ENCODE results near the gene NRP1. TPM values are rescaled to one million over a fixed set of nuclear protein-coding genes. Genes with fewer than 3 reads are reported as not detected.

NRP1 gene
- total RNA-seq, 4 donors from 2014 or later = 8.2 to 24.6 (median 18.7) TPM

GRCh38 chr10:33237736-33238624 lies 96.5 kb downstream of the NRP1 start:
- no peak for DNase-seq (ENCODE audit: low spot score in 2 of 2)
- WGBS, 2 donors = 86 to 92% methylated on average over 8 of the region's 8 CpGs
- no peak overlapping the region for H3K4me3 ChIP-seq (ENCODE audit: low read depth, poor library complexity, severe bottlenecking)
- no peak for TF ChIP-seq POLR2A (IDR thresholded peaks at IDR 0.05)
- TF ChIP-seq, protein P1, sequence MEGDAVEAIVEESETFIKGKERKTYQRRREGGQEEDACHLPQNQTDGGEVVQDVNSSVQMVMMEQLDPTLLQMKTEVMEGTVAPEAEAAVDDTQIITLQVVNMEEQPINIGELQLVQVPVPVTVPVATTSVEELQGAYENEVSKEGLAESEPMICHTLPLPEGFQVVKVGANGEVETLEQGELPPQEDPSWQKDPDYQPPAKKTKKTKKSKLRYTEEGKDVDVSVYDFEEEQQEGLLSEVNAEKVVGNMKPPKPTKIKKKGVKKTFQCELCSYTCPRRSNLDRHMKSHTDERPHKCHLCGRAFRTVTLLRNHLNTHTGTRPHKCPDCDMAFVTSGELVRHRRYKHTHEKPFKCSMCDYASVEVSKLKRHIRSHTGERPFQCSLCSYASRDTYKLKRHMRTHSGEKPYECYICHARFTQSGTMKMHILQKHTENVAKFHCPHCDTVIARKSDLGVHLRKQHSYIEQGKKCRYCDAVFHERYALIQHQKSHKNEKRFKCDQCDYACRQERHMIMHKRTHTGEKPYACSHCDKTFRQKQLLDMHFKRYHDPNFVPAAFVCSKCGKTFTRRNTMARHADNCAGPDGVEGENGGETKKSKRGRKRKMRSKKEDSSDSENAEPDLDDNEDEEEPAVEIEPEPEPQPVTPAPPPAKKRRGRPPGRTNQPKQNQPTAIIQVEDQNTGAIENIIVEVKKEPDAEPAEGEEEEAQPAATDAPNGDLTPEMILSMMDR (IDR thresholded peaks at IDR 0.05) = no peak
- intact Hi-C loops (cut with DNase I; ENCODE audit: low total_unique reads) = no loop called here

GRCh38 chr10:33236916-33237315 lies 97.6 kb downstream of the NRP1 start:
- WGBS, 2 donors = 91 to 95% methylated on average over 6 of the region's 6 CpGs
- TF ChIP-seq, protein P1 (IDR thresholded peaks at IDR 0.05) = no peak
- intact Hi-C loops (cut with DNase I; ENCODE audit: low total_unique reads) = no loop called here
- DNase-seq (ENCODE audit: low spot score in 2 of 2) = no peak
- no peak overlapping the region for H3K4me3 ChIP-seq (ENCODE audit: low read depth, poor library complexity, severe bottlenecking)

DNA sequence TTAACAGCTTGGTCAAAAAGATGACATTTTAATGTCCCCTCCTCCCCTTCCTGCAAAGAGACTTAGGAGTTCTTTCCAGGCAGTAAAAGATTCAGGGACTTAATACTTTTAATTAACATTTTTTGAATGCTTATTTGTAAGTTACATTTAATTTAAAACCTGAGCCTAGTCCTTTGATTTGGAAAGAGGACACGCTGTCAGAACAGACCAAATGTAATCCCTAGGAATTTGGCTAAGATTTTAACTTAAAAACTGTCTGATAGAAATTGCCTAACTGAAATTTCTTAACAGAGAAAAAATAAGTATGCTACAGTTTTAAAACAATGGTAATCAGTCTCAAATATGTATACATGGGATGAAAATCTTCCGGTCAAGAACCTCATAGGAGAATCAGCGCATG lies 98.5 kb downstream of the NRP1 start:
- no peak overlapping the region for H3K4me3 ChIP-seq (ENCODE audit: low read depth, poor library complexity, severe bottlenecking)
- intact Hi-C loops (cut with DNase I; ENCODE audit: low total_unique reads) = no loop called here
- no peak for DNase-seq (ENCODE audit: low spot score in 2 of 2)
- 91 to 93% methylated on average over 3 of the region's 3 CpGs for WGBS, 2 donors
- no peak for TF ChIP-seq POLR2A (IDR thresholded peaks at IDR 0.05)
- TF ChIP-seq, protein P1 (IDR thresholded peaks at IDR 0.05) = no peak

DNA sequence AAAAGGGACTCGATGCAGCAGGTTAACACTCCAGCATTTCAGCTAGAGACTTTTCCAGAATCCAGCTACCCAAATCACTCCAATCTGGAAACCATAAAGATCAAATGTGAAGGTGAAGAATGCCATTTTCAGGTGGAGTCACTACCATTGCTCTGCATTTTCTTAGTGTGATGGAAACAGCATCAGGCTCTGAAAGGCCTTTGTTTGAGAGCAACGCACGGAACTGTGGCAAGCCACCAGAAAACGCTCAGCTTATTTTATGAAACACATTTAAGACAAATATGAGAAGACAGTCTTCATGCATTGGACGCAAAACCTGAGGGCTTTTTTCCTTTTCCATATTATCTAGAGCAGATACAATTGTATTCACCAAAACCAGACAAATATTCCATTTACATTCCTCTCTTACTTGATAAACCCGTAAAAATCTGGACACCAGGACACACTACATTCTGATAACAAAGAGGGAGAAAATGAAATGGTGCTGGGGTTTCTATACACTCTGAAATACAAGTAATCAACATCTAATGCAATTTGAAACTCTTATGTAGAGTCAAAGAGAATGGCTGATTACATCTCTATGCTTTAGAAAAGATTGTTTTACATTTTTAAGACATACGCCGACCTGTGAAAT lies 99.1 kb downstream of the NRP1 start:
- TF ChIP-seq, protein P1 (IDR thresholded peaks at IDR 0.05) = no peak
- no peak for TF ChIP-seq POLR2A (IDR thresholded peaks at IDR 0.05)
- intact Hi-C loops (cut with DNase I; ENCODE audit: low total_unique reads) = no loop called here
- DNase-seq (ENCODE audit: low spot score in 2 of 2) = no peak
- no peak overlapping the region for H3K4me3 ChIP-seq (ENCODE audit: low read depth, poor library complexity, severe bottlenecking)
- 77 to 80% methylated on average over 8 of the region's 8 CpGs for WGBS, 2 donors

DNA sequence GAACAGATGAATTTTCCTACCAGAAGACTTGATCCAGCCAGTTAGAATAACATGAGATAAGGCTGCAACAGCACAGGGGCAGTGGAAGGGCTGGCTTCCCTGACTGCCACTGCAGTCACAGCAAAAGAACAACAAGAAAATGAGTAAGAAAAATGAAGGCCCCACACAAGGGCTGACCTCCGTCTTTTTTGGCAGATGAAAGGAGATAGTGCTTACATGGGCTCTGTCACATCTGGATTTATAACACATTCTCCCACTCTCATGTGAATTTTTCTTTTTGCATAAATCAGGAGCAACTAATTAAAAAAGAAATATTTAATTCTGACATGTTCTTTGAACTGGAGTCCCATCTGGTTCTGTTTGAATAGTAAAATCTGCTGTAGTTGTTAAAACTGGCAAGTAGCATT lies 99.6 kb downstream of the NRP1 start:
- no peak overlapping the region for H3K4me3 ChIP-seq (ENCODE audit: low read depth, poor library complexity, severe bottlenecking)
- no peak for DNase-seq (ENCODE audit: low spot score in 2 of 2)
- intact Hi-C loops (cut with DNase I; ENCODE audit: low total_unique reads) = no loop called here
- WGBS, 2 donors = 63 to 66% methylated on average over 1 of the region's 1 CpG
- TF ChIP-seq POLR2A (IDR thresholded peaks at IDR 0.05) = no peak
- TF ChIP-seq, protein P1 (IDR thresholded peaks at IDR 0.05) = no peak

All from lower leg skin (tissue), 4 donors.